K562 (cell line): ENCODE data around the gene CRKL. TPM values are rescaled to one million over a fixed set of nuclear protein-coding genes. Genes with fewer than 3 reads are reported as not detected.

Source experiments
- MGA ChIP-seq: fragments of 450-650 bp; IDR thresholded peaks from 2 replicates; pipeline ENCODE4 v1.6.1; 2016; ENCODE audit warnings: mild to moderate bottlenecking, moderate library complexity
- polyA plus RNA-seq, 8 experiments: library from polyadenylated mRNA; depleted of rRNA in 4 of 8; stranded (reverse) in 5 of 8; unstranded in 3 of 8; fragments of >200 nt; fragmentation: Nextera tagmentation in 2 of 8; fragmentation: Illumina TruSeq in 1 of 8; extraction: Ambion mirVana in 2 of 8; extraction: Trizol in 1 of 8; gene quantifications; 2 replicates each; pipeline versions ENCODE4 v1.2.1 to v1.2.3, GENCODE V29; 2011 to 2014; ENCODE audit warnings: inconsistent platforms in 1 of 8, missing spikeins in 1 of 8
- total RNA-seq, 7 experiments: library from RNA; depleted of rRNA in 6 of 7; stranded (reverse); fragments of >200 nt in 6 of 7; fragmentation: Illumina TruSeq in 2 of 7; extraction: Trizol in 2 of 7; gene quantifications; 2 replicates each; pipeline versions ENCODE4 v1.2.1 to v1.2.3, GENCODE V29; 2011 to 2021; ENCODE audit warnings: low replicate concordance in 1 of 7
- TF ChIP-seq, protein P1 (sequence below): fragments of 250-450 bp; sonication (Bioruptor Pico); IDR thresholded peaks from 2 replicates; pipeline ENCODE4 v1.9.0; 2021; ENCODE audit warnings: mild to moderate bottlenecking, inconsistent platforms

The CRKL gene
- total and polyA plus RNA-seq, 9 of the 15 experiments (the other 6 are each of a cell fraction or from before 2014, with no cell fraction given) = 100 to 263 (median 124) TPM

- TF ChIP-seq MGA = no peak
- TF ChIP-seq, protein P1, sequence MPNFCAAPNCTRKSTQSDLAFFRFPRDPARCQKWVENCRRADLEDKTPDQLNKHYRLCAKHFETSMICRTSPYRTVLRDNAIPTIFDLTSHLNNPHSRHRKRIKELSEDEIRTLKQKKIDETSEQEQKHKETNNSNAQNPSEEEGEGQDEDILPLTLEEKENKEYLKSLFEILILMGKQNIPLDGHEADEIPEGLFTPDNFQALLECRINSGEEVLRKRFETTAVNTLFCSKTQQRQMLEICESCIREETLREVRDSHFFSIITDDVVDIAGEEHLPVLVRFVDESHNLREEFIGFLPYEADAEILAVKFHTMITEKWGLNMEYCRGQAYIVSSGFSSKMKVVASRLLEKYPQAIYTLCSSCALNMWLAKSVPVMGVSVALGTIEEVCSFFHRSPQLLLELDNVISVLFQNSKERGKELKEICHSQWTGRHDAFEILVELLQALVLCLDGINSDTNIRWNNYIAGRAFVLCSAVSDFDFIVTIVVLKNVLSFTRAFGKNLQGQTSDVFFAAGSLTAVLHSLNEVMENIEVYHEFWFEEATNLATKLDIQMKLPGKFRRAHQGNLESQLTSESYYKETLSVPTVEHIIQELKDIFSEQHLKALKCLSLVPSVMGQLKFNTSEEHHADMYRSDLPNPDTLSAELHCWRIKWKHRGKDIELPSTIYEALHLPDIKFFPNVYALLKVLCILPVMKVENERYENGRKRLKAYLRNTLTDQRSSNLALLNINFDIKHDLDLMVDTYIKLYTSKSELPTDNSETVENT (CRISPR knock-in tag) = no peak
Observed at GRCh38 chr22:20976291-20976877, 59.2 kb downstream of the CRKL start (continued).
